HFFc6 (cell line): ENCODE measurements around the gene GCSAML. TPM values are rescaled to one million over a fixed set of nuclear protein-coding genes. Genes with fewer than 3 reads are reported as not detected.

ENCODE experiments used
- DNase-seq: peaks from one replicate; pipeline ENCODE4 v3.0.0-alpha.2; 2018
- H3K27ac Mint-ChIP-seq: 2 replicates; pipeline ENCODE4 v1.8.0; 2020; ENCODE audit warnings: mild to moderate bottlenecking, mixed read lengths
- H3K27me3 Mint-ChIP-seq: 2 replicates; pipeline ENCODE4 v1.8.0; 2021; ENCODE audit warnings: mild to moderate bottlenecking, moderate library complexity, mixed read lengths; ENCODE audit not compliant: insufficient read depth
- H3K36me3 Mint-ChIP-seq: 2 replicates; pipeline ENCODE4 v1.8.0; 2021; ENCODE audit warnings: low read depth, mixed read lengths
- H3K4me1 Mint-ChIP-seq: 2 replicates; pipeline ENCODE4 v1.8.0; 2020; ENCODE audit warnings: low read depth, mixed read lengths
- H3K4me3 Mint-ChIP-seq: 2 replicates; pipeline ENCODE4 v1.8.0; 2020; ENCODE audit warnings: mild to moderate bottlenecking, moderate library complexity, mixed read lengths
- H3K9me3 Mint-ChIP-seq: 2 replicates; pipeline ENCODE4 v1.8.0; 2020; ENCODE audit warnings: mild to moderate bottlenecking, mixed read lengths
- CTCF ChIP-seq: fragments of 200-600 bp; sonication (generic); IDR thresholded peaks from 2 replicates; pipeline ENCODE4 v1.5.0; 2021; ENCODE audit warnings: antibody characterized with exemption, mild to moderate bottlenecking
- total RNA-seq, 6 experiments: library from RNA; stranded (reverse); fragmentation: NEBNext Ultra II Directional; extraction: Animal tissue kit (Norgen Biotek cat#: 25700); gene quantifications; 2 replicates in 1 of 6; 3 replicates in 5 of 6; pipeline ENCODE4 v1.2.3, GENCODE V29; 2021

The GCSAML gene
- total RNA-seq, 6 experiments from 2014 or later, result not detected

GRCh38 chr1:247588060-247588459, 39.1 kb downstream of the GCSAML start, which contains the start of gene OR2G2:
Gene OR2G2, plus strand, starts transcription at chr1:247588360. Its CDS starts 0 bp downstream, at chr1:247588360.
- no peak for DNase-seq
- H3K9me3 Mint-ChIP-seq, result peaks cover 13% of the 10 kb centered on the region; the same call in 1 of the 2 replicates
- H3K4me1 Mint-ChIP-seq, result no peaks in the 10 kb centered on the region
- no peak within 1 kb of the TSS for H3K27ac Mint-ChIP-seq
- no peaks in the 10 kb centered on the region for H3K36me3 Mint-ChIP-seq
- no peak for TF ChIP-seq CTCF
- no peaks in the 10 kb centered on the region for H3K27me3 Mint-ChIP-seq
- H3K4me3 Mint-ChIP-seq, result no peak within 1 kb of the TSS

- no peak for TF ChIP-seq CTCF
- peaks cover 2% of the 10 kb centered on the region for H3K27me3 Mint-ChIP-seq
- no peaks in the 10 kb centered on the region for H3K36me3 Mint-ChIP-seq
- H3K27ac Mint-ChIP-seq, result no peak within 1 kb of the TSS
- no peak for DNase-seq
- H3K4me1 Mint-ChIP-seq, result no peaks in the 10 kb centered on the region
- H3K9me3 Mint-ChIP-seq, result peaks cover 10% of the 10 kb centered on the region; the same call in 1 of the 2 replicates
- no peak within 1 kb of the TSS for H3K4me3 Mint-ChIP-seq
Observed at GRCh38 chr1:247605286-247605685, 56.4 kb downstream of the GCSAML start, which contains the start of gene OR2G3. Gene OR2G3, plus strand, starts transcription at chr1:247605586. Its CDS starts 0 bp downstream, at chr1:247605586.

GRCh38 chr1:247613405-247613804, 64.5 kb downstream of the GCSAML start:
- Mint-ChIP-seq H3K27ac (no peak overlapping the region), H3K36me3 (no peaks in the 10 kb centered on the region), H3K4me1 (no peaks in the 10 kb centered on the region), H3K27me3 (peaks cover 2% of the 10 kb centered on the region; the same call in 1 of the 2 replicates), H3K4me3 (no peak overlapping the region), H3K9me3 (peaks cover 28% of the 10 kb centered on the region)
- no peak for DNase-seq
- TF ChIP-seq CTCF, result no peak

- no peak for TF ChIP-seq CTCF
- Mint-ChIP-seq H3K4me3 (no peak overlapping the region), H3K36me3 (no peaks in the 10 kb centered on the region), H3K27ac (no peak overlapping the region), H3K9me3 (peaks cover 24% of the 10 kb centered on the region), H3K27me3 (peaks cover 2% of the 10 kb centered on the region; the same call in 1 of the 2 replicates), H3K4me1 (no peaks in the 10 kb centered on the region)
- DNase-seq, result no peak
Observed at GRCh38 chr1:247614625-247615024, 65.7 kb downstream of the GCSAML start.

Other genes starting within 250 kb of the GCSAML start
- 10 to 100 TPM; 13.7 to 19.9 (median 17.1) TPM for gene ZNF496, start 217.3 kb upstream of the GCSAML start, total RNA-seq
- gene NLRP3, start 133.0 kb upstream of the GCSAML start, total RNA-seq, result 1 to 10 TPM in 4 of 6 experiments, under 1 TPM in 2; 0.33 to 5.2 (median 4.3) TPM
- not detected for gene OR2B11, start 91.0 kb upstream of the GCSAML start, total RNA-seq
- gene OR2C3, start 12.7 kb upstream of the GCSAML start, total RNA-seq, result not detected
- gene OR2G2, start 39.2 kb downstream of the GCSAML start, total RNA-seq, result not detected
- not detected for gene OR2G3, start 56.5 kb downstream of the GCSAML start, total RNA-seq
- gene OR13G1, start 130.6 kb downstream of the GCSAML start, total RNA-seq, result not detected
- not detected for gene OR6F1, start 167.5 kb downstream of the GCSAML start, total RNA-seq
- not detected for gene OR14K1, start 189.5 kb downstream of the GCSAML start, total RNA-seq
- gene OR14A2, start 199.0 kb downstream of the GCSAML start, total RNA-seq, result not detected
- gene OR1C1, start 211.4 kb downstream of the GCSAML start, total RNA-seq, result not detected